ENCODE results near the gene ILDR1.
"Not testable (repeated sequence)": the region's sequence is repeated elsewhere in the genome, so short reads cannot be mapped to it uniquely, and the experiment has no call there.

ILDR1 gene

DNA sequence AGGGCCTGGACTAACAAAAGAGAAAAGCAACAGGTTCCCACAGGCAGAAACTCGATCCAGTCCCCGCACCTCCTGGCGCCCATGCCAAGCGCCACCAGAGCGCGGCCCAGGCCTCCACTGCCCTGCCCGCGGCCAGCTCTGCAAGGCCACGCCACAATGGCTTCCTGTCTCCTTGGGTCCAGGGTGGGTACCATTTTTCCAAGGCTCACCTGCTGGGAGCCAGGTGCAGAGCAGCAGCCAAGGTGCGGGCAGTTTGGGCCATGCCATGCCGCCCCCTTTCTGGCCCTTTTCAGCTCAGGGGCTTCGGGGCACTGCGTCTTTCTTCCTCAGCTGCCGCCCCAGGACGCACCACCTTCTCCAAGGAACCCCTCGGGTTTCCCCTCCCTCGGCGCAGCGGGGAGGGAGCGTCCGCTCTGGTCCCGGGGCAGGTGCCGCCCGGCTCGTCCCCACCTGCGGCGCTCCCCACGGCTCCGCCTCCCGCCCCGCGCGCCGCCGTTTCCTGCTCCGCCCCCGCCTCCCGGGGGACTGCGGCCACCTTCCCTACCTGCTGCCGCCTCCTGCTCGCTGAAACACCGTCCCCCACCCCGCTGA lies at the start of gene ILDR1:
TSS of gene ILDR1 (minus strand) at position 437 of the 591 bp plus-strand sequence. CDS start at position 267, 170 bp downstream.
- no peak for DNase-seq

DNA sequence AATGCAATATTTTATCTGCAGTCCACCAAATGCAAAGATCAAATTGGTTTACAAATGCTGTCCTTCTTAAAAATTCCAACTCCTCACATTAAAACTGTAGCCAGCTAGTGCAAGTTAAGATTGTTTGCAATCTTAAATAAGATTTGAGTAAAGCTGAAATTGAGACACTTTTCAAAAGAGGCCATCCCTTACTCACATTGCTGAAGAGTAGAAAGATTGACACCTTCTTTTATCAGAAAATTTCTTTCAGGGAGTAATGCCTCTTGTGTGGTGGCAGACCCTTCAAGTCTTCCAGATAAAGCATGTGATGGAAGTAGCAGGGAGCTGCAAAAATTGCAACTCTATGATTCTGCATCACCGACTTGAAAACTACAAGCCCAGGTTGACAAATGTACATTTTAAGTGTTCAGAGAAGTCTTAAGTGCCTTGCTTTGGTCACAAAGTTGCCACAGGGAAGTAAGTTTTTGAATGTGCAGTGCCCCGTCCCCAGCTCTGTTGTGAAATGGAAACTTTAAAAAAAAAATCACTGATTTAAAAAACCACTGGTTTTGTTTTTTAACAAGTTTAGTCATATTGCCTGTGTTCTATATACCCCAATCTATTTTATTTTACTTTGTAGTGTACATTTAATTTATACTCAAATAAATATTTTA lies 45.7 kb upstream of the ILDR1 start:
- DNase-seq = no peak

DNA sequence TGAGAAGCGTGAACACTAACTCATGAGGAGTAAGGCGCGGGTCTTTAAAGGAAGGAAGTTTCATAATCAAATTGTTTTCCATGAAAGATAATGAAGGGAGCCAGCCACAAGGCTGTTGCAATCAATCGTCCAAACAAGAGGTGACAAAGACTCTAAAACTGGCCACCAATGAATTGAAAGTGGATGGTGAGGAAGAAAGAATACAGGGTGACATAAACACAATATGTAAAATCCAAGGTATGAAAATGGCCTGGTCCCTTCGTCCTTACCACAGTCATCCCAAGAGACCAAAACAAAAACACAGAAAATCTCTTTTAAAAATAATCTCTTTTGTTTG lies 45.1 kb upstream of the ILDR1 start:
- no peak for DNase-seq

DNA sequence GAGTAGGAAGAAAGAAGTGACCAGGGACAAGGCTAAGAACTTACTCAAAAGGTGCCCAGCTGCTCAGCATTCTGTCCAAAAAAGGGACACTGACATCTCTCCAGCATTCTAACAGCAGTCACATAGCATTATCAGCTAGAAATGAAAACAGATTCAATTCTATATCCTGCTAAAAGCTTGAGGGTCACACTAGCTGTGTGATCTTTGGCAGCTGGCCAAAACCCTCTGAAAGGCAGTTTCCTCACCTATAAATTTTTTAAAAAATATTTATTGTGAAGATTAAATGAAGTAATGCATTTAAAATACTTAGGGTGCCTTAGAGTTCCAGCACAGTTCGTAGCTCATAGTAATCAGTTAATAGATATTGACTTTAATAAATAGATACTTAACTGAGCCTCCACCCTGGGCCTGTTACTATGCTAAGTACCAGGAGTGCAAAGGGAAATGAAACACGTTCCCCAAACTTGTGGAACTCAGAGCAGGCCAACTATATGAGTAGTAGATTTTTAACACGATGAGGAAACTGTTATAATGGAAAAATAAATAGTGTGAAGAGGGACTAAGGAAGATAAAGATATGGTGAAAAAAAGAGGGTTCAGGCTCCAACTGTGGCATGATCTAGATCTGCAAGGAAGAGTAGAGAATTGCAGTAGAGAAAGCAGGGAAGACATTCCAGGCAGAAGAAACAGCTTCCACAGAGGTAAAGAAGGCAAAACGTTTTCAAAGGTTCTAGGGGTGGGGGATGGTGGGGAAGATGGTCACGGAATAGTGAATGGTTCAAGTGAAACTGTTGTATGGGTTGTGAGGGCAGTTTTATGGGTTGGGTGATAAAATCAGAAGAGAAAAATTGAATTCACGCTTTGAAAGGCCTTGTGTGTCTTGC lies 44.5 kb upstream of the ILDR1 start:
- DNase-seq = no peak

DNA sequence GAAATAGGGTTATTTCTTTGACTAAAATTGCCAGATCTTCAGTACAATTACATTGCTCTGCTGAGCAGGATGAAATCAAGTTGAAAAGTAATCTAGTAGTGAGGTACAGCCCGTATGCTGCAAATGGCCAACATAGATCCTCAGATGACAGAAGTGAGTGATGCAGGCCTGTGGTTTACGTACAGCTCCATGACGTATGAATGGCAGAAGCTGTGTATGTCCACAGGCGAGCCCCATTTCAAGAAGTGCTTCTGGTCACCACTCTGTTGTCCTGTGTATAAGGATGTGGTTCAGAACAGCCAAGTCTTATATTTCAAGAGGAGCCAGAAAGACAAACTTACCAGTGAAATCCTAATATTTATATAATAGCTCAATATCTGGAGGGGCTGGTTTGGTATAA lies 42.3 kb upstream of the ILDR1 start:
- no peak for DNase-seq

DNA sequence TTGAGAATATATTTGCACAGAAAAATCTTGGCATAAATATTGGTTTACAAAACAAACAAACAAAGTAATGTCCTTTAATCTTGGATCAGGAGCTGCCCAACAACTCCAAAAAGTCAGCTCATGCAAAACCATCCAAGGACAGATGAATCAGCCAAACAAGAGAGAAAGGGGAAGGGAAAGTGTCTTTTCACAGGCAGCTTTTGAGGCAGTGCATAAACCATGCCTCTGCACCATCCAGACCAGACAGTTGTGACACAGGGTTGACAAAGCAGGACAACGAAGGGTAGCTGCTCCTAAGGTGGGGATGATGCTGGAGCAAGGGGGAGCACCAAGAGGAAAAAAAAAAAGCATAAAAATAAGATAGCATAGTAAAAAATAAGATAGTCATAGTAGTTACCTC lies 41.9 kb upstream of the ILDR1 start:
- DNase-seq = no peak

DNA sequence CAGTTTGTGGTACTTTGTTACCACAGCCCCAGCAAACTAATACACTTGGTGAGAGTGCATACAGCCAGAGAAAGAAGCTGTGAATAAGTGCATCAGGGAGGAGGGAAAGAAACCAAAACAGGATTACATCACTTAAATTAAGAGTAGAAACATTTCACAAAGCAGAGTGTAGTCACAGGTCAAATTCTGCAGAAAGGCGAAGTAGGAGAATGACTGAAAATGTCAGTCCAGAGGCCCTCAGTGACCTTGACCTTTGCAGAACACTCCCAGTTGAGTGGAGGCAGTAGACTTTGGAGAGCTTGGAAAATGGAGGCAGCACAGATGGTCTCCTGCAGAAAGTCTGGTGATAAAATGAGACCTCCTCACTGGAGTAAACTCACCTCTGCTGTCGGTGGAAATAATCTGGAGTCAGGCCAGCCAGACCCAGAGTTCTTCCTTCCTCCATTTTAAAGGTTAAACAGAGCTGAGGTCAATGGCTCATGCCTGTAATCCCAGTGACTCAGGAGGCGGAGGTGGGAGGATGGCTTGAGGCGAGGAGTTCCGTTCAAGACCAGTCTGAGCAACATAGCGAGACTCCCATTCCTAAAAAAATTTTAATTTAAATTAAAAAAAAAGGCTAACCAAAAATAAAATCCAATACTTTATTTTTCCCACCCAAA lies 38.1 kb upstream of the ILDR1 start:
- DNase-seq = no peak

DNA sequence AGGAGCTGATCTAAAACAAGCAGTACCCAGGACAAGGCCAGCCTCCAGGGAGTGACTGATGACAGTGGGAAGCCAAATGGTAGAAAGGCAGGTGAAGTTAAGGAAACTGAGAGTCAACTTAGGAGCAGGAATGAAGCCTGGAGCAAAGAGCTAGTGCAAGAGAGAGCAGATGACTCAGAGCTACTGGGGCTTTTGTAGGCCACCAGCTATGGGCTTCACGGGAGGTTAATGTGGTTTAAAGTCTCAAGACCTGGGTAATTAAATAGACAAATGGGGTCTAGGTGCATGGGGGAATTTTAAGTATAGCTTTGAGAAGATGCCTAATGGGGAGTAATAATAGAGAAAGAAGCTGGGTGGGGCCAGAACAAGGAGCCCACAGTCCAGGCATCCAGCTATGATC lies 36.2 kb upstream of the ILDR1 start:
- DNase-seq = no peak

DNA sequence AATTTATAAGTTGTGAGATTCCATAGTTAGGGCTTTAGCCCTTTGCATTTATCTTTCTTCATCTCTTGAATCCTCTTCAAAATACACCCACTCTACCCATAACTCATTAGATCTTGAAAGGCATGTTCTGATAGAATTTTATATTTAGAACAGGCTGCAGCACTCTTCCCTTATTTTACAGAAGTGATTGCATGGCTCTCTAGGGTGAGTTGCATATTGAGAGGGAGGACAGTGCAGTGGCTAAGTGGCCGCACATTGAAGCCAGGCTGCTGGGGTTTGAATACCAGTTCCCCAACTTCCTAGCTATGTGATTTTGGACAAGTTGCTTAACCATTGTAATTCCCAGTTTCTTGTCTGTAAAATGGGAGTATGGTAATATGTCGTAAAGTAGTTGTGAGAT lies 35.6 kb upstream of the ILDR1 start:
- DNase-seq = no peak

DNA sequence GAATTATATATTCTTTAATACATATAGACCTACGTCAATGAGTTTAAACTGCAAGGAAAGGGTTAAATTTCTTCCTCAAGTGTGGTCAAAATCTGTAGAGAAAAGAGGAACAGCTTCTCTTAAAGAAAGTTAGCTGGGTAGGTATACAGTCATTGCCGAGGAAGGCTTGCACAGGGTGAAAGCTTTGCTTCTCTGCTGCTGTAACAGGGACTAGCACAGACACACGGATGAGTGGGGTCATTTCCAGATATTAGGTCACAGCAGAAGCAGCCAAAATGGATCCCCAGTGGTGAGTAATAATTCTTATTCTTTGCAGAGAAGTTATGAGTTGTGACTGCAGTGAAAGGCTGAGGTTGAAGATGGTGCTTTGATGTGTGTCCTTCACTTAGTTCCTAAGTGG lies 33.2 kb upstream of the ILDR1 start, which contains the start of gene CD86:
TSS of gene CD86 (plus strand) at position 148 of the 400 bp plus-strand sequence. CDS start at position 276, 128 bp downstream.
- no peak for DNase-seq

DNA sequence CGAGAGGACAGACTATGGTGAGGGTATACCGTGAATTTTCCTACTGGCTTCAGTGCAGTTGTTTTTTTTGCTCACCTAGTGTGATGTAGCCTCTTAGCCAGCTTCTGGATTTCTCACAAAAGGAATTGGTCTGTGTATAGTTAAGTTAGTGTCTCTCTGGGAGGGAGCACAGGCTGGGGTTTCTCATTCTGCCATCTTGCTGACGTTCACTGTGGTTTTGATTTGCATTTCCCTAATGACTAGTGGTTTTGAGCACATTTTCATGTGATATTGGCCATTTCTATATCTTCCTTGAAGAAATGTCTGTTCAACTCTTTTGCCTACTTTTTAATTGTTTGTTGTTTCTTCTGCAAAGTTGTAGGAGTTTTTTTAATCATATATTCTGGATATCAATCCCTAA lies 30.9 kb upstream of the ILDR1 start:
- no peak for DNase-seq

DNA sequence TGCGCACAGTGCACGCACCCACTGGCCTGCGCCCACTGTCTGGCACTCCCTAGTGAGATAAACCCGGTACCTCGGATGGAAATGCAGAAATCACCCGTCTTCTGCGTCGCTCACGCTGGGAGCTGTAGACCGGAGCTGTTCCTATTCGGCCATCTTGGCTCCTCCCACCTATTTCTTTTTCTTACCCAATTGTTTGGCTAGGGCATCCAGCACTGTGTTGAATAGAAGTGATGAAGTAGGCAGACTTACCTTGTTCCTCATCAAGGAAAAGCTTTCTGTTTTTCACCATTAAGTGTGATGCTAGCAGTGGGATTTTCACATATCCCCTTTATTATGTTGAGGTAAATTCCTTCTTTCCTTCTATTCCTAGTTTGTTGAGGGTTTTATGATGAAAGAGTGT lies 25.7 kb upstream of the ILDR1 start:
- not testable (repeated sequence) for DNase-seq

DNA sequence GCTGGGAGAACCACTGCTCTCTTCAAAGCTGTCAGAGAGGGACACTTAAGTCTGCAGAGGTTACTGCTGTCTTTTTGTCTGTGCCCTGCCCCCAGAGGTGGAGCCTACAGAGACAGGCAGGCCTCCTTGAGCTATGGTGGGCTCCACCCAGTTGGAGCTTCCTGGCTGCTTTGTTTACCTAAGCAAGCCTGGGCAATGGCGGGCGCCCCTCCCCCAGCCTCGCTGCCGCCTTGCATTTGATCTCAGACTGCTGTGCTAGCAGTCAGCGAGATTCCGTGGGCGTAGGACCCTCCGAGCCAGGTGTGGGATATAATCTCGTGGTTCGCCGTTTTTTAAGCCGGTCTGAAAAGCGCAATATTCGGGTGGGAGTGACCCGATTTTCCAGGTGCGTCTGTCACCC lies 25.2 kb upstream of the ILDR1 start:
- DNase-seq = not testable (repeated sequence)

DNA sequence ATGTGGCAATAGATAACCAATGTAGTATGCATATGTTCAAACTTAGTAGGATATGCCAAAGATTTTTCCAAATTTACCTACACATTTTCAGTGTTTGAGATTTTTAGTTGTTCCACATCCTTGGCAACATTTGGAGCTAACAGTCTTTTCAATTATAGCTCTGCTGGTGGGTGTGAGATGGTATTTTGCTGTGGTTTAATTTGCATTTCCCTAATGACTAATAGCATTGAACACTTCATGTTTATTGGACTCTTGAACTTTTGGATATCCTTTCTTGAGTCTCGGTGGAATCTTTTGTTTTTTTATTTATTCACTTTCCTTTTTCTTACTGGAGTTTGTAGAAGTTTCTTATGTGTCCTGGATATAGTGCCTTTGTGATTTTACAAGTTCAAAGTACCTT lies 11.0 kb upstream of the ILDR1 start:
- DNase-seq = no peak

DNA sequence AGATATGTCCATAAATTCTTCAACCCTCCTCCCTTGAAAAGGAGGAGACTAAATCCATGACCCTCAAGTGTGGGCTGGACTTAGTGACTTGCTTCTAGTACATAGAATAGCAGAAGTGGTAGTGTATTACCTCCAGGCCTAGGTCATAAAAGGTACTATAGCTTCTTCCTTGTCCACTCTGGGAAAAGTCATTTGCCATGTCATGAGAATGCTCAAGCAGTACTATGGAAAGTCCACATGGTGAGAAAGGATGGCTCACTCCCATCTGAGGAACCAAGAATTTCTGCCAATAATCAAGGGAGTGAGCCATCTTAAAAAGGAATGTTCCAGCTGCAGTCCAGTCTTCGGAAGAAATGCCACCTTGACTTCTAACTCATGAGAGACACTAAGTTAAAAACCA lies 10.5 kb upstream of the ILDR1 start:
- DNase-seq = no peak

DNA sequence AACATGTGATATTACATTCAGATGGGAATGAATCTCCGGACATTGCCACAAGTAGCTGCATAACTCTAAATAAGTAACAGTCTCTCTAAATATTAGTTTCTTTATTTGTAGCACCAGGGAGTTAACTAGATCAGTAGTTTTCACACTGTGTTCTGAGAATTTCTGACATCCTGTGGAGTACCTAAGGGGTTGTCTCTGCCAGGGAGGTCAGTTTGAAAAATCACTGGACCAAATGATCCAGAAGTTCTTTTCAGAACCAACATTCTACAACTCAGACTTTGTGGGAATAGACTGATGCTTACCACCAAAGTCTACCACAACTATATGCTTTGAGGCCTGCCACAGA lies 9.0 kb upstream of the ILDR1 start:
- DNase-seq = no peak

DNA sequence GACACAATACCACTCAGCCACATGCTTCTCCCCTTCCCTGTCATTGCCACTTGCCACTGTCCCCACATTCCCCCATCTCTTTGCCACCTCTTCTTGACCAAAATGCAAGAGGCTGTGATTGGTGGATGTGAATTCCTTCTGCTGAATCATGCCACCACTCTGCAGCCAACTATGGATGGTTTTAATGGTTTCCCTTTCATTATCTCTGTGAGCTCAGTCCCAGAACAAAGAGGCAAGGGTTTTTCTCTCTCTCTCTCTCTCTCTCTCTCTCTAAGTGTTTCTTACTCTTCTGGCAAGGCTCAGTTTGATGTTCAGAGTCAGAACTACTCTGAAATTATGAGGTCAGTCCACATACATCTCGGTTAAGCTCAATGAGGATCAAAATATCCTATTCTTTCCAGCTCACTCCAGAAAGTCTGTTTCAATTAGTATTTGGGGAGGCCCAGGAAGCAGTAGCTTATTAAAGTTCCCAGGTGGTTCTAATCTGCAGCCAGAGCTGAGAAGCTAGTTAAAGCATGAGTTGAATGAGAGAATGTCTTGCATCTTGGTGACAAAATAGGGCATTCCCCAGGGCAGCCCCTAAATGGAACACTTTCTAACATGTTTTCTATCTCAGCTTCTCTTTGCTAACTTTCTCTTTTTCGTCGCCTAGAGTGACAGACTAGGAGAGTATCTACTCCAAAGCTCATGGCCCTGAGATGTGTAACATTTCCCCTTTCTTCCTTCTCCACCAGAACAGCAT lies 8.5 kb upstream of the ILDR1 start:
- DNase-seq = no peak

DNA sequence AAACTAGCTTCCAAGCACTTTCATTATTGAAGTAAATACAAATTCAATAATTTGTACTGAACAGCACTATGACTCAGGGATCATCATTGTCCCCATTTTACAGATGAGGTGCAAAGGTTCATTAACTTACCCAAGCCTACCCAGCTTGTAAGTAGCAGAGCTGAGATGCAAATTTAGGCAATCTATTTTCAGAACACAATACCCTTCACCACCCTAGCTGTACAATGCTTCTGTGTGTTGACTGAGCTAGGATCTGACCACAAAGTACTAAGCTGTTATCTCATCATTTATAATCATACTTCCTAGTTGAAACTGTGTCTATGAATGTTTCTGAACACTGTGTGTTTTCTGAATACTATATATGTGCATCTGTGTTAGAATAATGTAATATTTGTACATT lies 3.2 kb upstream of the ILDR1 start:
- no peak for DNase-seq

DNA sequence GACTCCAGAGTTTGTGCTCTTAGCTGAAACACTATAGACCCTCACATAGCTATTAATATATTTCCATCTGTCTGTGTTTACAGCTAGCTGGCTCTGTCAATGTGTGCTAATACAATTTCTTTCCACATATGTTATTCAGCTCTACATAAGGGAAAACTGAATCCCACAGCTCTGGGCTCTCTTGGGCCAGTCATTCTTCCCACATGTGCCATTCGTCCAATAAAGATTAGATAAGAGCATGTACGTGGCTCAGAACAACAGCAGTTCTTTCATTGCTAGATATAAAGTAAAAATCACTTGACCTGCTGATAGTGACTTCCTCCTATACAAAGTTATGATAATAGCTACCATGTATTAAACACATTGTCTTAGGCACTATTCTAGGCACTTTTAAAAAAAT lies 2.8 kb upstream of the ILDR1 start:
- DNase-seq = no peak

DNA sequence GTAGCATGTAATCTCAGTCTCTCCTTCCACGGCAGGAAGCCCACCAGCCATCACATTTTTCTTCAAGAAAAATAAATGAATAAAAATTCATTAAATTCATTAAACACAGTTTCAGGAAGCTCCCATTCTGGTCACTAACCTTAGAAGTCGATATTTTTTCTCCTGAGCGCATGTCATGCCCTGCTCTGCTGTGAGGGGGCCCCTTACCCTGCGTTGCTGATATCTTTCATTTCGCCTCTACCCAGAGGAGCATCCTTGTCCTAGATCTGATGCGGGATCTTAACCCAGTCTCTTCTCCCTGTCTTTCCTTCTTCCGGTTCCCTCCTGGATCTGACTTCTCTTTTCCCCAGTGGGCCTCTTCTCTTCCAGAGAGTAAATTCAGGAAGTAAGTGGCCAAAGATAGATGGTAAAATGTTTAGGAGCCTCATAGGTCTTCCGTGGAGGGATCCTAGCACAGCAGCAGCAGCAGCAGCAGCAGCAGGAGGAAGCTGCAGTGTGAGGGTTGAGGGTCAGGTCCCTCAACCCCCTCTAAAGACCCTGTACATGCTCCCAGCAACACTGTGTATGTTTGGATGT lies 1.4 kb upstream of the ILDR1 start:
- no peak for DNase-seq

DNA sequence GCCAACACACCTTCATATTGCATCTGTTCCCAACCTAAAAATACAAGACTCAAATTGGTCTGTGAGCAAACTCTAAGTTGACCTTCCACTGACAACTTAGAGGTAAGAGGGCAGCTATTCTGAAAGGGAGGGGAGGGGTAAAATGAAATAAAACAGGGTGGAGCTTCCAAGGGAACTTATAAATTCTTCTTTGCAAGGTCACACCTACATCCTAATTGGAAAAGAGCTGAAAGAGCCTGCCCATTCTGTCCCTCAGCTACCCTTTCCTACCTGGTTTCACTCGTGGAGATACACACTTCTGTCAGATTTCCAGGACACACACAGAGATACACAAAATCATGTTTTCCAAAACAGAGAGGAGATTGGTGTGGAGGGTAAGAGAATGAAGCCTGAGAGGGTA lies 1.0 kb downstream of the ILDR1 start:
- no peak for DNase-seq

DNA sequence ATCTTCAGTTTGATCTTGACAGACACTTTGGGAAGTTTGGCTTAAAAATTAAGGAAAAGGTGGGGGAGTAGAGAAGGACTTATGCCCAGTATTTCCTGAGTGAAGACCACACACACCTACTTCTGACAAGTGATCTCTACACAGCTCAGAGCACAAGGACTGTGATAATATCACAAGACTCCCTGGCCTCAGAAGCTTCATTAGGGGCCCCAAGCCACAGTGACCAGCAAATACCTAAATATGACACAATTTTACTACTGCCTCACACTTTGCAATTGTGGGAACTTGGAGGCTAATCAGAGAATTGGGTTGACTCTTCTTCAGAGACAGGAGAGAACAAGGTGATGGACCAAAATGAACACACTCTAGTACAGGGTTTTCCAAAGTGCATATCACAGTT lies 2.6 kb downstream of the ILDR1 start:
- DNase-seq = no peak

DNA sequence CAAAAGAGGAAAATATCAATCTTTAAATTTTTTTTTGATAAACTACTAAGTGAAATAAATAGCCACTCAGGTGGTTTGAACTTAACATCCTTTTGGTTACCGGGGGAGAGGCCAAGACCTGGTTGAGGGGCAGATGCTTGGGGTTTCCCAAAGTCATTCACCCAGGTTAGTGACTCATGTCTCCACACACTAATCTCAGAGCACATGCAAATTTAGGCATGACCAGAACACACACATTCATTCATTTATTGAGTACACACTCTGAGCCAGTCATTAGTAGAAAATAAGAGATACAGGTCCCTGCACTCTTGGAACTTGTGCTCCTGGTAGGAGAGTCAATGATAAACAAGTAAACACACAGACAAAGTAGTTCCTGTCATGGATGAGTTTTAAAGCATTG lies 7.3 kb downstream of the ILDR1 start:
- no peak for DNase-seq

Measured in activated CD8-positive, alpha-beta memory T cell treated with anti-CD3 and anti-CD28 coated beads, Interleukin-2, amount 50 U/mL, for 4 hours (primary cell).